GM21737 (cell line): ENCODE measurements around the gene ADCY3.

ENCODE experiments used
- ATAC-seq: cut with Tn5 transposase; IDR thresholded peaks from one replicate; pipeline ENCODE4 v1.9.1; 2021; ENCODE audit warnings: mild to moderate bottlenecking, moderate library complexity; ENCODE audit not compliant: unreplicated experiment

ADCY3 gene

GRCh38 chr2:24920098-24920808 lies at the start of gene ADCY3:
Gene ADCY3, minus strand, starts transcription at chr2:24920237. Its CDS starts 1,250 bp downstream, at chr2:24918987.
- peak; percentile 45 for ATAC-seq

GRCh38 chr2:24969784-24970183 lies 49.7 kb upstream of the ADCY3 start:
- ATAC-seq: no peak

- no peak for ATAC-seq
Observed at GRCh38 chr2:24961903-24962302, 41.9 kb upstream of the ADCY3 start.

- no peak for ATAC-seq
Observed at GRCh38 chr2:24959761-24960160, 39.7 kb upstream of the ADCY3 start.

- ATAC-seq: no peak
Observed at GRCh38 chr2:24958411-24958935, 38.4 kb upstream of the ADCY3 start.

GRCh38 chr2:24957976-24958375 lies 37.9 kb upstream of the ADCY3 start:
- no peak for ATAC-seq

- ATAC-seq: no peak
Observed at GRCh38 chr2:24957221-24957620, 37.2 kb upstream of the ADCY3 start.

- no peak for ATAC-seq
Observed at GRCh38 chr2:24955921-24956320, 35.9 kb upstream of the ADCY3 start.

GRCh38 chr2:24955232-24955631 lies 35.2 kb upstream of the ADCY3 start:
- ATAC-seq: no peak

- no peak for ATAC-seq
Observed at GRCh38 chr2:24950102-24950501, 30.1 kb upstream of the ADCY3 start.

- no peak for ATAC-seq
Observed at GRCh38 chr2:24948506-24948905, 28.5 kb upstream of the ADCY3 start.

- ATAC-seq: no peak
Observed at GRCh38 chr2:24947561-24948157, 27.6 kb upstream of the ADCY3 start.

GRCh38 chr2:24945907-24946306 lies 25.9 kb upstream of the ADCY3 start:
- no peak for ATAC-seq

- ATAC-seq: no peak
Observed at GRCh38 chr2:24943427-24944053, 23.5 kb upstream of the ADCY3 start.

GRCh38 chr2:24939353-24939752 lies 19.3 kb upstream of the ADCY3 start:
- ATAC-seq: no peak

- no peak for ATAC-seq
Observed at GRCh38 chr2:24937236-24937635, 17.2 kb upstream of the ADCY3 start.

GRCh38 chr2:24935145-24935544 lies 15.1 kb upstream of the ADCY3 start:
- no peak for ATAC-seq

- ATAC-seq: no peak
Observed at GRCh38 chr2:24932715-24933114, 12.7 kb upstream of the ADCY3 start.

GRCh38 chr2:24930768-24931167 lies 10.7 kb upstream of the ADCY3 start:
- ATAC-seq: peak; percentile 76

- ATAC-seq: no peak
Observed at GRCh38 chr2:24929230-24929629, 9.2 kb upstream of the ADCY3 start.

- ATAC-seq: no peak
Observed at GRCh38 chr2:24928036-24928435, 8.0 kb upstream of the ADCY3 start.
